GM21717 (cell line): ENCODE results near the gene NUP85.
A peak's percentile ranks its signal among the peaks of the same experiment; 100 is the strongest.
"Not testable (repeated sequence)": the region's sequence is repeated elsewhere in the genome, so short reads cannot be mapped to it uniquely, and the experiment has no call there.

Experiments
- ATAC-seq: cut with Tn5 transposase; IDR thresholded peaks from one replicate; pipeline ENCODE4 v1.9.1; 2021; ENCODE audit warnings: mild to moderate bottlenecking, moderate library complexity; ENCODE audit not compliant: unreplicated experiment

The NUP85 gene

GRCh38 chr17:75266316-75267152, 61.1 kb downstream of the NUP85 start:
- ATAC-seq: no peak

GRCh38 chr17:75267153-75267410, 61.6 kb downstream of the NUP85 start:
- no peak for ATAC-seq

GRCh38 chr17:75267411-75268232, 62.1 kb downstream of the NUP85 start:
- no peak for ATAC-seq

GRCh38 chr17:75269844-75270217, 64.4 kb downstream of the NUP85 start:
- ATAC-seq: no peak

- peak; percentile 30 for ATAC-seq
Observed at GRCh38 chr17:75270218-75270965, 64.9 kb downstream of the NUP85 start.

GRCh38 chr17:75270966-75271232, 65.4 kb downstream of the NUP85 start, which contains the start of gene MIF4GD:
TSS of gene MIF4GD (minus strand) at chr17:75271231. CDS start at chr17:75270195, 1,036 bp downstream.
- ATAC-seq: no peak

- peak; percentile 59 for ATAC-seq
Observed at GRCh38 chr17:75271233-75271954, 65.9 kb downstream of the NUP85 start.

GRCh38 chr17:75271955-75272847, 66.7 kb downstream of the NUP85 start:
- ATAC-seq: no peak

GRCh38 chr17:75272848-75273184, 67.3 kb downstream of the NUP85 start:
- ATAC-seq: no peak

GRCh38 chr17:75273977-75274708, 68.7 kb downstream of the NUP85 start:
- no peak for ATAC-seq

GRCh38 chr17:75277664-75278071, 72.2 kb downstream of the NUP85 start:
- no peak for ATAC-seq

- ATAC-seq: not testable (repeated sequence)
Observed at GRCh38 chr17:75280189-75280588, 74.7 kb downstream of the NUP85 start.

- no peak for ATAC-seq
Observed at GRCh38 chr17:75285123-75285522, 79.6 kb downstream of the NUP85 start.
